GDM1 (cell line): ENCODE results near the gene SCNM1.
"Not testable (repeated sequence)": the region's sequence is repeated elsewhere in the genome, so short reads cannot be mapped to it uniquely, and the experiment has no call there.

Experiments
- DNase-seq: peaks from one replicate; lab custom pipeline; 2025; lab: John Stamatoyannopoulos, UW

SCNM1 gene

DNA sequence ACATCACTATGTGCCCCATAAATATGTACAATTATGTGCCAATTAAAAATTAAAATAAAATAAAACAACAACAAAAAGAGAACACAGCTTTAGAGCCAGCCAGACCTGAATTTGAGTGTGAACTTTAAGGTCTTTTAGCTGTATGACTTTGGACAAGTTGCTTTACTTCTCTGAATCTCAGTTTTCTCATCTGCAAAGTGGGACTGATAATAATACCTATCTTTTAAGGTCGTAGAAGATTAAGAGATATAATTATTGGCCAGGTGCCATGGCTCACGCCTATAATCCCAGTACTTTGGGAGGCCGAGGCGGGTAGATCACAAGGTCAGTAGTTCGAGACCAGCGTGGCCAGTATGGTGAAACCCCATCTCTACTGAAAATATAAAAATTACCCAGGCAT is 27.4 kb downstream of the SCNM1 start:
- no peak for DNase-seq

DNA sequence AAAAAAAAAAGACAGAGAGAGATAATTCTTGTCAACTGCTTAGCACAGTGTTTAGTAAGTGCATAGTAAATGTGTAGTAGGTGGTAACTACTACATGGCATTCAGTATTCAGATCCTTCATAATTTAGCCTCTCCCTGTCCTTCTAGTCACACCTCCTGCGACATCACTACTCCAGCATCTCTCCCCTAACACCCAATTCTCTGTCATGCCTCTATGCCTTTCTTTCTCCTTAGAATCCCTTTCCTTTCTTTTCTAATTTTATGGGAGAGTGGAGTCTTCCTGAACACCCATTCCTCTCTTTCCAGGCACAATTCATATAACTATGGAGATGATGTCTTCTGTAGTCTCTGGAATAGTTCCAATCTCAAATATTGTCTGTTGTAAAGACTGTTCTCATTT is 27.9 kb downstream of the SCNM1 start:
- DNase-seq: no peak

DNA sequence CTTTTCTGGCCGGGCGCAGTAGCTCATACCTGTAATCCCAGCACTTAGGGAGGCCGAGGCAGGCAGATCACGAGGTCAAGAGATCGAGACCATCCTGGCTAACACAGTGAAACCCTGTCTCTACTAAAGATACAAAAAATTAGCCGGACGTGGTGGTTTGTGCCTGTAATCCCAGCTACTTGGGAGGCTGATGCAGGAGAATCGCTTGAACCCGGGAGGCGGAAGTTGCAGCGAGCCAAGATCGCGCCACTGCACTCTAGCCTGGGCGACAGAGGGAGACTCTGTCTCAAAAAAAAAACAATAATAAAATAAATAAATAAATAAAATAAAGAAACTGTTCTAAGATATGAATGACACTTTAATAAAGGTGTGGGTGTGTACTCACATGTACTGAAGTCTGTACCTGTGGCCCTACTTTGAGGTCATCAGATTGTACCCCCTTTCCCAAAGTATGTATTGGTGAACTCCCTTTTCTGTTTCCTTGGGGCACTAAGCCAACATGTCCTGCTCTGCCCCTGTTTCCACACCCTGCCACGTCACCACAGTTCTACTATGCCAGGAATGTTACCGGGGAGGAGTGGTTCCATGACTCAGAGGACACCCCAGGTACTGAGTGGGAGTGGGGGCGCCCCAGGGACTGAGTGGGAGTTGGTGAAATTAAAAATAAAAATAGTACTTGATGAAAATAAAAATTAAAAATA is 29.1 kb downstream of the SCNM1 start:
- DNase-seq: not testable (repeated sequence)

DNA sequence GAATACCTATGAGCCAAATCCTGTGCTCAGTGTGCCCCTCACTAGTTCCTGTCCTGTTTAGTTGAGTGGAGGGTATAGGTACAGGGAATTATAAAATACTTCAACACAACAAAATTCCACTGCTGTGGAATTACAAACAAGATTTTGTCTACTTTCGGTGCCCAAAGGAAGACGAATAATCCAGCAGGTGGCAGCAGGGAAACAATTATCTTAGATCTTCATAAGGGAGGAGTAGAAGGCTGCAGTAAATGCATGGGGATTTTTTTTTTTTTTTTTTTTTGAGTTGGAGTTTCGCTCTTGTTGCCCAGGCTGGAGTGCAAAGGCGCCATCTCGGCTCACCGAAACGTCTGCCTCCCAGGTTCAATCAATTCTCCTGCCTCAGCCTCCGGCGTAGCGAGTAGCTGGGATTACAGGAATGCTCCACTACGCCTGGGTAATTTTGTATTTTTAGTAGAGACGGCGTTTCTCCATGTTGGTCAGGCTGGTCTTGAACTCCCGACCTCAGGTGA is 30.4 kb downstream of the SCNM1 start:
- DNase-seq: peak; percentile 36

DNA sequence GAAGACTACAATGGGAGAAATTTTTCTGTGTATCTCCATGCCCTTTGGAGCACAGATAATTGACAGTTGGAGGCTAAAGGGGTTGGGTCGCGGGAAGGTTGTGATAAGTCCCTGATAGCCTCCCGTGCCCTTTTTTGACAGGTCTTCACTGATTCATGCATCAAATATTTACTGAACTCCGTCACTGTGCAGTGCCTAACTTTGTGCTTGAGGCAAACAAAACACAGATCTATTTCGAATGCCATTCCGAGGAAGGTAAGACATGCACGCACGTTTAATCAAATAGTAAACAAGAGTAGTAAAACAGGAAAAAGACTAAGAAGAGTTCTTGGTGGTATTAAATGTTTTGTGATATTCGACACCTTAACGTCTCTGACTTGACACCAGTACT is 31.9 kb downstream of the SCNM1 start:
- DNase-seq: no peak

DNA sequence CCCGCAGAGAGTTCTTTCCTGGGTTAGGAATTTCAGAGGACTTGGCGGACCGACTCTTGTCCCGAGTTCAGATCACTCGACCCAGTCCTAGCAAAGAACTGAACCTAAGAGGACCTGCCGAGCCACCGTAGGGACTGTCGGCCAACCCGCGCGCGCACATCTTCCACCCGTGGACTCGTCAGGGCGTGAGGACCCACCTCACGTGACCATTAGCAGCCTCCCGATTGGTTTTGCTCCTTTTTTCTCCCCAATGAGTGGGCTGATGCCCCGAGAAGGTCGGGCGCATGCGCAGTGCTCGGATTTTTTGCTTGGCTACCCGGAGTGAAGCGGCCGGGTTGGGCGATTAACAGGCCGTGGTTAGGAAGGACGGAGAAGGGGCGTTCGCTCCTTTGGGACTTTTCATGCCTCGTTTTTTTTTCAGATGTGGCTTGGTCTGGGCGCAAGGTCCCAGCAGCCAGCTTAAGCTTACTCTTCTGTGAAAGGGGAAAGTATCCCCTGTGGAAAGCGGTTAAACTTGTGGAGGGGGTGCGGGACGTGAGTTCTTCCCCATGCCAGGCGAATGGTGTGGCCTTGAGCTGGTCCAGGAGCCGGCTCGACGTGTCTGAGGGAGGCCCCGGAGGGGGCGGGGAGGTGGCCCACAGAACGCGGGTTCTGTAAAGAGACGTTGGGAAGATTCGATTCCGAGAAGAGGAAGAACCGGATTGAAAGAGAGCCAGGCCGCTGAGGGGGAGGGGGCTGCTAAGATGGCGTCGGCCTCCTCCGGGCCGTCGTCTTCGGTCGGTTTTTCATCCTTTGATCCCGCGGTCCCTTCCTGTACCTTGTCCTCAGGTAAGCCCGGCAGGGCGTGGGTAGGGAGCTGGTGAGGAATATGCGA is 32.5 kb downstream of the SCNM1 start, which contains the start of gene PIP5K1A:
PIP5K1A (plus strand) TSS at position 299 of the 874 bp plus-strand sequence; CDS start at position 744, 445 bp downstream.
- DNase-seq: peak; percentile 97

DNA sequence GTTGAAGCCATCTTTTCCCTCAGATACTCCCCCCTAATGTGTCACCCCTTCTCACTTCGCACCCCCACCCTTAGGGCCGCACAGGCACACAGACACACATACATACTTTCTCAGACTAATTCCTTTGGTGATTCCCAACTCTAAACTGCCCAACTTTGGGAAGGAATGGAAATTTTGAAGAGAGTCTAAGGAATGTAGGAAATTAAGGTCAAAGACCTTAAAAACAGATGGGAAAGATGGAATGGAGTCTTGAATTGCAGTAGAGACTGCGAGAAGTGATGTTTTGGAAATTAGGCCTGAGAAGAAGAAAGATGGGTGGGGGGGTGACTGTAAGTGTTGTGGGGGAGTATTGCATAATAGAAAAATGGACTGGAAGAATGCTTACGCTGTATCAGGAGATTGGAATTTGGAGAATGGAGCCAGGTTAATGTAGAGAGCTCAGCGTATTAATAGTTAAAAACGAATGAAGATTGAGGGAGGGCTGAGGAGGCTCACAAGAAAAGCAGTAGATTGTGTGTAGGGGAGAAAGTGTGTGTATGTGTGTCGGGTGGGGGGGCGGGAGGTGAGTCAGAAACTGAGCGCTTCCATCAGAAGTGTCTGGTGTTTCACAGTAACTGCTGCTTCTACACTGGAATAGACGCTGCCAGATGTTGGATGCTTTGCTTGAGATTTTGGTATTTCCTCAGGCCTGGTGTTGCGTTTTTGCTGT is 34.1 kb downstream of the SCNM1 start:
- DNase-seq: no peak

DNA sequence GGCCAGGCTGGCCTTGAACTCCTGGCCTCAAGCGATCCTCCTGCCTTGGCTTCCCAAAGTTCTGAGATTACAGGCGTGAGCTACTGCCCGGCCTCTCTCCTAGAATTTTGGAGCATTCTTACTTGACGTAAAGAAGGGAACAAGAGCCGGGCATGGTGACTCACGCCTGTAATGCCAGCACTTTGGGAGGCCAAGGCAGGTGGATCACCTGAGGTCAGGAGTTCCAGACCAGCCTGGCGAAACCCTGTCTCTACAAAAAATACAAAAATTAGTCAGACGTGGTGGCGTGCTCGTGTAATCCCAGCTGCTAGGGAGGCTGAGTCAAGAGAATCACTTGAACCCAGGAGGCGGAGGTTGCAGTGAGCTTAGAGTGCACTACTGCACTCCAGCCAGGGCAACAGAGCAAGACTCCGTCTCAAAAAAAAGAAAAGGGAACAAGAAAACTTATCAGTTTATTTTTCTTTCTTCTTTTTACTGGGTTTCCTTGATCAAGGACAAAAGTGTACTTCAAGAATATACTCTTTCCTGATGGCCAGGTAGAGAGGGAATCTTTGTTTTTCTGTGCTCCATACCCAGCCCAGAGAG is 39.5 kb downstream of the SCNM1 start:
- not testable (repeated sequence) for DNase-seq

DNA sequence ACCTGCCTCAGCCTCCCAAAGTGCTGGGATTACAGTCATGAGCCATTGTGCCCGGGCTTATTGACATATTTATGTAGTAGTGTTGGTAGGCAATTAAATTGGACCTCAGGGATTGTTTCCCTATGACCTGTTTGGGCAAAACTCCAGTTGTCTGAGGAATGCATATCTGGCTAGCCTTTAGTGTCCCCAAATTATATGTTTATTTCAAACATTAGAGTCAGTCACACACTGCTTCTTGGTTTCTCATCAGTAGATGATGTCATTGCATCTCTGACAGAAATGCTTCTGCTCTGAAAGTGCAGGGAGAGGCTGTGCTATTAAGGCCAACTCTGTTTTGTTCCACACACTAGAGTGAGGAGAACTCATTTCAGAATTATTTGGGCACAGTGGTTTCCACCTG is 44.9 kb downstream of the SCNM1 start:
- no peak for DNase-seq

DNA sequence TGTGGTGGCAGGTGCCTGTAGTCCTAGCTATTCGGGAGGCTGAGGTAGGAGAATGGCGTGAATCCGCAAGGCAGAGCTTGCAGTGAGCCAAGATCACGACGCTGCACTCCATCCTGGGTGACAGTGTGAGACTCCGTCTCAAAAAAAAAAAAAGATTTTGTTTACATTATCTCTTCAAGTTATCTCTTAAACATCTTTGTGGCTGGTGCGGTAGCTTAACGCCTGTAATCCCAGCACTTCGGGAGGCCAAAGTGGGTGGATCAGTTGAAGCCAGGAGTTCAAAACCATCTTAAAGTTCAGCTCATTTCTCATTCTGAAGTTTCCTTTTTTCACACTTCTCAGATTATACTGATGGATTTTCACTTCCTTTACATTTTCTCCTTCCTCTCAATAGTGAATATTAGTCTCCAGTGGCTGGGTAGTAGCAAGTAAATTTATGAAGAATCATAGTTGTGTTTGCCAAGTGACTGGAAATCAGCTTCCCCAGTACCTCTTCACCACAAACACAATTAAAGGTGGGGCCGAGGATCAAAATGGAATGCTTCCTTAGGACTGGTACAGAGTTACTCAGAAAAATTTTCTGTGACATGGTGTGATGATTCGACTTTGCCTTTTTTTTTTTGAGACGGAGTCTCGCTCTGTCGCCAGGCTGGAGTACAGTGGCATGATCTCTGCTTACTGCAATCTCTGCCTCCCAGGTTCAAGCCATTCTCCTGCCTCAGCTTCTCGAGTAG is 46.2 kb downstream of the SCNM1 start:
- no peak for DNase-seq

DNA sequence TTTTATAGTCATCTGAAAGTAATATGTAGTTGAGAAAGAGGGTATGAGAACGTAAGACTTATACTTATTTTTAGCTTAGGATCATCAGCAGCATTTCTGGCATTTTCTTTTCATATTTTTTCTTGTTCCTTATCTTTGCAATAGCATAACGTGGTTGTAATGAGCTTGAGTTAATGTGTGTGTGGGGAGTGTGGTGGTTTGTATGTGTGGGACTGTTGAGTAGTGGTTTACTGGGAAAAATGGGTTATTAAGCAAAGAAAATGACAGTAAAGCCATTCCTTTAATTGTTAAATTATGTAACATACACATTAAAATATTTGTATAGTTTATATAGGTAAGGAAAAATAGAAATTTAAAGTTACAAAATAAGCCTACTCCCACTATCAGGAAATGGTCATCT is 47.6 kb downstream of the SCNM1 start:
- no peak for DNase-seq
